Smooth muscle cell (in vitro differentiated cells): ENCODE data around the gene ZMIZ1. TPM values are rescaled to one million over a fixed set of nuclear protein-coding genes. Genes with fewer than 3 reads are reported as not detected.

Experiments used
- DNase-seq: peaks from one replicate; lab custom pipeline; 2025; ENCODE audit not compliant: unreplicated experiment; lab: John Stamatoyannopoulos, UW
- H2AFZ ChIP-seq: fragments of 200-600 bp; sonication (generic); 2 replicates; pipeline ENCODE4 v1.6.0; 2016; ENCODE audit warnings: antibody characterized with exemption, low read depth, mild to moderate bottlenecking
- H3F3A ChIP-seq: fragments of 200-600 bp; sonication (generic); 2 replicates; pipeline ENCODE4 v1.6.0; 2017; ENCODE audit warnings: antibody characterized with exemption, low read depth
- H3K27ac ChIP-seq: fragments of 200-600 bp; sonication (generic); 2 replicates; pipeline ENCODE4 v1.5.1; 2016; ENCODE audit warnings: low read depth, mild to moderate bottlenecking
- H3K27me3 ChIP-seq: fragments of 200-600 bp; sonication (generic); 2 replicates; pipeline ENCODE4 v1.6.1; 2016; ENCODE audit warnings: low read depth, mild to moderate bottlenecking
- H3K36me3 ChIP-seq: fragments of 200-600 bp; sonication (generic); 2 replicates; pipeline ENCODE4 v1.5.1; 2016; ENCODE audit warnings: low read depth
- H3K4me1 ChIP-seq: fragments of 200-600 bp; sonication (generic); 2 replicates; pipeline ENCODE4 v1.5.1; 2016; ENCODE audit warnings: low read depth
- H3K4me2 ChIP-seq: fragments of 200-600 bp; sonication (generic); 2 replicates; pipeline ENCODE4 v1.6.0; 2016; ENCODE audit warnings: mild to moderate bottlenecking
- H3K4me3 ChIP-seq: fragments of 200-600 bp; sonication (generic); 2 replicates; pipeline ENCODE4 v1.5.1; 2016; ENCODE audit warnings: mild to moderate bottlenecking
- H3K79me2 ChIP-seq: fragments of 200-600 bp; sonication (generic); 2 replicates; pipeline ENCODE4 v1.6.0; 2016; ENCODE audit warnings: low read depth, mild to moderate bottlenecking
- H3K9ac ChIP-seq: fragments of 200-600 bp; sonication (generic); 2 replicates; pipeline ENCODE4 v1.6.0; 2016; ENCODE audit warnings: low read depth
- H3K9me3 ChIP-seq: fragments of 200-600 bp; sonication (generic); replicated peaks from 2 replicates; pipeline ENCODE4 v1.5.1; 2016; ENCODE audit warnings: low read depth
- H4K20me1 ChIP-seq: fragments of 200-600 bp; sonication (generic); 2 replicates; pipeline ENCODE4 v1.6.0; 2016; ENCODE audit warnings: low read depth
- WGBS: methylation state at CpG from one replicate; pipeline ENCODE4 v1.1.7; 2016; ENCODE audit warnings: low lambda C conversion rate; 5-methylcytosine and 5-hydroxymethylcytosine counted together
- polyA plus RNA-seq: library from polyadenylated mRNA; unstranded; fragments of >200 nt; fragmentation: Nextera tagmentation; extraction: Ambion mirVana; gene quantifications from 2 replicates; pipeline ENCODE4 v1.2.1, GENCODE V29; 2016
- total RNA-seq: library from RNA; depleted of rRNA; stranded (reverse); fragments of >200 nt; gene quantifications from 2 replicates; pipeline ENCODE4 v1.2.3, GENCODE V29; 2014
- TF ChIP-seq, protein P1 (sequence below): fragments of 200-600 bp; sonication (generic); IDR thresholded peaks from 2 replicates; pipeline ENCODE4 v1.5.1; 2017; ENCODE audit warnings: borderline replicate concordance, mild to moderate bottlenecking, antibody characterized with exemption; ENCODE audit not compliant: insufficient read depth, poor library complexity, severe bottlenecking

Gene ZMIZ1
- total and polyA plus RNA-seq, 2 experiments from 2014 or later = 24.2 to 31.3 TPM

DNA sequence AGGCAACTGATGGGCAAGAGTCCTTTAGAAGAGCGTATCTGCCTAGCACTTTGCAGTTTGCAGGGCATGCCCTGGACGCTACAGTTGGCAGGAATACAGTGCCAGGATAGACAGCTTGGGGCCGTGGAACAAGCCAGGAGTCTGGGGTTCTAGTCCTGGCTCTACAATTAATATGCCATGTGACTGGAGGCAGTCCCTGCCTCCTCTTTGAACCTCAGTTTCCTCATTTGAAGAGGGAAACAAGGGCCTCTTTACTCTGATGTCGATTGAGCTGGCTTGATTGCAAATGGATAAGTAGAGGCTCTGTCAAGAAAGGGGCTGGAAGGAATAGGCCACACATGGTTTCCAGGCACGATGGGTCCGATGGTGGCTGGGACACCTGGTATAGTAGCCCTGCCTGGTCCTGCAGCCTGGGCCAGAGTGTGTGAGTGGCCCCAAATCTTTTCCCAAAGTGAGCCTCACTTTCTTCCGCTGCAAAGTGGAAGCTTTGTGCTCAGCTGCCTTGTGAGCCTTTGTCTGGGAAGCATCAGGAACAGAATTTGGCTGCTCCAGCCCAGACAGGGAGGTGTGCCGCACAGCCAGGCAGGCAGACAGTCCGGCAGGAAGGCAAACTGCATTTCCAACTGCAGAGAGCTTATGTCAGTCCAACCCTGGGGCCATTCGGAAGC, 167.1 kb downstream of the ZMIZ1 start:
- no peaks in the 10 kb centered on the region for H3K36me3 ChIP-seq
- H3K27ac ChIP-seq = no peak overlapping the region
- no peak overlapping the region for H3K9ac ChIP-seq
- TF ChIP-seq, protein P1, sequence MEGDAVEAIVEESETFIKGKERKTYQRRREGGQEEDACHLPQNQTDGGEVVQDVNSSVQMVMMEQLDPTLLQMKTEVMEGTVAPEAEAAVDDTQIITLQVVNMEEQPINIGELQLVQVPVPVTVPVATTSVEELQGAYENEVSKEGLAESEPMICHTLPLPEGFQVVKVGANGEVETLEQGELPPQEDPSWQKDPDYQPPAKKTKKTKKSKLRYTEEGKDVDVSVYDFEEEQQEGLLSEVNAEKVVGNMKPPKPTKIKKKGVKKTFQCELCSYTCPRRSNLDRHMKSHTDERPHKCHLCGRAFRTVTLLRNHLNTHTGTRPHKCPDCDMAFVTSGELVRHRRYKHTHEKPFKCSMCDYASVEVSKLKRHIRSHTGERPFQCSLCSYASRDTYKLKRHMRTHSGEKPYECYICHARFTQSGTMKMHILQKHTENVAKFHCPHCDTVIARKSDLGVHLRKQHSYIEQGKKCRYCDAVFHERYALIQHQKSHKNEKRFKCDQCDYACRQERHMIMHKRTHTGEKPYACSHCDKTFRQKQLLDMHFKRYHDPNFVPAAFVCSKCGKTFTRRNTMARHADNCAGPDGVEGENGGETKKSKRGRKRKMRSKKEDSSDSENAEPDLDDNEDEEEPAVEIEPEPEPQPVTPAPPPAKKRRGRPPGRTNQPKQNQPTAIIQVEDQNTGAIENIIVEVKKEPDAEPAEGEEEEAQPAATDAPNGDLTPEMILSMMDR = no peak
- H3K79me2 ChIP-seq = peaks cover 8% of the 10 kb centered on the region
- WGBS = 77% methylated on average over 10 of the region's 10 CpGs
- peaks cover 11% of the 10 kb centered on the region for H3F3A ChIP-seq
- H4K20me1 ChIP-seq = peaks cover 95% of the 10 kb centered on the region
- H3K27me3 ChIP-seq = no peaks in the 10 kb centered on the region
- peaks cover 43% of the 10 kb centered on the region for H3K4me1 ChIP-seq
- DNase-seq = no peak
- H3K9me3 ChIP-seq = no peaks in the 10 kb centered on the region
- H3K4me3 ChIP-seq = no peak overlapping the region
- H2AFZ ChIP-seq = no peak overlapping the region
- no peak overlapping the region for H3K4me2 ChIP-seq

DNA sequence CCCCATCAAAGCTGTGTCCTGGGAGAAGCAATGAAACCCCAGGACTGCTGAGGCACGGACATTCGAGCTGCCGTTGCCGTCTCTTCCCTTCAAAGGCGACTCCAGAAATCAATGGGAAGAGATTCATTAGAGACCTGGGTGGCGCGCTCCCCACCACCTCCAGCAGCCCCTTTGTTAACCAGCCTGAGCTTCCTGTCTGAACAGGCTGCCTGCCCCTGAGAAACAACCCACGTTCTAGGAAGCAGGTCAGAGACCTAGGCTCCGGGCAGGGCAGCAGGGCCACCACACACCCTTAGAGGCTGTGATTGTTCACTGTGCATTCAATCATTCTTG, 167.6 kb downstream of the ZMIZ1 start:
- no peak overlapping the region for H3K27ac ChIP-seq
- no peak overlapping the region for H3K4me3 ChIP-seq
- no peak for DNase-seq
- WGBS = 78% methylated on average over 9 of the region's 9 CpGs
- peaks cover 11% of the 10 kb centered on the region for H3F3A ChIP-seq
- no peaks in the 10 kb centered on the region for H3K36me3 ChIP-seq
- peaks cover 48% of the 10 kb centered on the region for H3K4me1 ChIP-seq
- H3K9me3 ChIP-seq = no peaks in the 10 kb centered on the region
- peaks cover 8% of the 10 kb centered on the region for H3K79me2 ChIP-seq
- H2AFZ ChIP-seq = no peak overlapping the region
- H3K27me3 ChIP-seq = no peaks in the 10 kb centered on the region
- TF ChIP-seq, protein P1 = no peak
- H3K4me2 ChIP-seq = no peak overlapping the region
- H4K20me1 ChIP-seq = peaks cover 96% of the 10 kb centered on the region
- H3K9ac ChIP-seq = no peak overlapping the region

DNA sequence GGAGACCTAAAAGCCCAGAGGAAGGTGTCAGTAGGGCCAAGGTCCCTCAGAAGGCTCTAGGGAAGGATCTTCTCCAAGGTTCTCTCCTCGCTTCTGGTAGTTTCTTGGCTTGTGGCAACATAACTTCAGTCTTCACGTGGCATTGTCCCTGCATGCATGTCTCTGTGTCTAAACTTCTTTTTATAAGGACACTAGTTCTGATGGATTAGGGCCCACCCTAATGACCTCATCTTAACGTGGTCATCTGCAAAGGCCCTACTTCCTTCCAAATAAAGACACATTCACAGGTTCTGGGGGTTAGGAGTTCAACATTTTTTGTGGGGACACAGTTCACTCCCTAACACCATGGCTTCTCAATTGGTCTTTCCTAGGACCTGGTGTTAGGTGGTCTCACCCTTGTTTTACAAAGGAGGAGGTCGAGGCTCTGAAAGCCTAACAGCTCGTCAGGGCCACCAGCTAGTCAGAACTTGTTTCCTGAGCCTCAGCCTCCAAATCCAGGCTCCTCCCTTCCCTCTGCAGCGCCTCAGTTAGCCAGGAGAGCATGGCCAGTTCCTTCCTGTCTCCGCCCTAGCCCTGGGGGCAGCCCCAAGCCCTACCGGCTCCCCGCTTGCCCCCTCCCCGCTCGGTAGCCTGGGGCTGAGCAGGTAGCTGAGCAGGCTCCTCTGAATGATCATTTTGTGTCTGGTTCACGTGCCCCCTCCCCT, 168.8 kb downstream of the ZMIZ1 start:
- TF ChIP-seq, protein P1 = no peak
- Histone ChIP-seq H3K4me2 (no peak overlapping the region), H3K4me3 (no peak overlapping the region), H2AFZ (no peak overlapping the region), H3K36me3 (no peaks in the 10 kb centered on the region), H3K9ac (no peak overlapping the region), H3K9me3 (no peaks in the 10 kb centered on the region), H3F3A (peaks cover 11% of the 10 kb centered on the region), H3K79me2 (peaks cover 8% of the 10 kb centered on the region), H4K20me1 (peaks cover 95% of the 10 kb centered on the region), H3K27ac (peak overlapping the region; percentile 63), H3K4me1 (peaks cover 54% of the 10 kb centered on the region), H3K27me3 (no peaks in the 10 kb centered on the region)
- DNase-seq = no peak
- 72% methylated on average over 11 of the region's 12 CpGs for WGBS
